Inferior parietal cortex (tissue), 1 donor: Measurements from ENCODE around the gene ZCCHC4.
"Not testable (repeated sequence)": the region's sequence is repeated elsewhere in the genome, so short reads cannot be mapped to it uniquely, and the experiment has no call there.

Experiments used
- DNase-seq: peaks from one replicate; pipeline ENCODE4 v3.0.0-alpha.2; 2016; ENCODE audit errors: extremely low spot score

ZCCHC4 gene

GRCh38 chr4:25320336-25320735 lies 7.8 kb downstream of the ZCCHC4 start:
- no peak for DNase-seq

- DNase-seq = no peak
Observed at GRCh38 chr4:25320773-25321172, 8.2 kb downstream of the ZCCHC4 start.

DNA sequence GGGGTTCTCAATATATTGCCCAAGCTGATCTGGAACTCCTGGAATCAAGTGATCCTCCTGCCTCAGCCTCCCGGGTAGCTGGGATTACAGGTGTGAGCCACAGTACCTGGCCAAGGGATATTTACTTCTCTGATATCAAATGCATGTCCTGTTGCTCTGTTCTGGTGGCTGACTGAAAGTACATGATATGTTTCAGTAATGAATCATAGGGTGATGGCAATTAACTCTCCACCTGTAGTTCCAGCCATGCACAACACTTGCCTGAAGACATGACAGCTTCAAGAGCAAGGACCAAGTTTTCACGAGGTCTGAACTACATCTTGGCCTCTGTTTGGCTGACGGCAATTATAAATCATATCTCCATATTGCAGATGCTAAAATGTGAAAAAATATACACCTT lies 9.1 kb downstream of the ZCCHC4 start:
- no peak for DNase-seq

DNA sequence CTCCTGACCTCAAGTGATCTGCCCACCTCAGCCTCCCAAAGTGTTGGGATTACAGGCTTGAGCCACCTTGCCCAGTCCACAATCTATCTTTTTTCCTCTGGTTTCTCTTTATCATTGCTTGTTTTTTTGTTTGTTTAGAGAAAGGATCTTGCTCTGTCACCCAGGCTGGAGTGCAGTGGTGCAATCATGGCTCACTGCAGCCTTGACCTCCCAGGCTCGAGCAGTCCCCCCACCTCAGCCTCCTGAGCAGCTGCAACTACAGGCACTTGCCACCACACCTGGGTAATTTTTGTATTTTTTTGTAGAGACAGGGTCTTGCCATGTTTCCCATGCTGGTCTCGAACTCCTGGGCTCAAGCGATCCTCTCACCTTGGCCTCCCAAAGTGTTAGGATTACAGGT lies 15.9 kb downstream of the ZCCHC4 start:
- not testable (repeated sequence) for DNase-seq

DNA sequence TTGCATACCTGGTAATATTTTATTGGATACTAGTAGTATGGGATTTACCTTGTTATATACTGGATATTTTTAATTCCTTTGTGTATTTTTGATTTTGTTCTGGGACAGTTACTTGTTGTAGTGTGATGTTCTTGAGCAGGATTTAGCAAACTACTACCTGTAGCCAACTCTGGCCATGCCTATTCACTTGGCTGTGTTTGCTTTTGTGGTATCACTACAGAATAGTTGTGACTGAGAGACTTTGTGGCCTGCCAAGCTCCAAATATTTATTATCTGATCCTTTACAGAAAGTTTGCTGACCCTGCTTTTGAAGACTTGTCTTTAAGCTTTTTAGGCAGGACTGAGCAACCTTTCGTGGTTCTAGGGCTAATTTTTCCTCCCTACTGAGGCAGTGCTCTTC lies 17.8 kb downstream of the ZCCHC4 start:
- DNase-seq = no peak

DNA sequence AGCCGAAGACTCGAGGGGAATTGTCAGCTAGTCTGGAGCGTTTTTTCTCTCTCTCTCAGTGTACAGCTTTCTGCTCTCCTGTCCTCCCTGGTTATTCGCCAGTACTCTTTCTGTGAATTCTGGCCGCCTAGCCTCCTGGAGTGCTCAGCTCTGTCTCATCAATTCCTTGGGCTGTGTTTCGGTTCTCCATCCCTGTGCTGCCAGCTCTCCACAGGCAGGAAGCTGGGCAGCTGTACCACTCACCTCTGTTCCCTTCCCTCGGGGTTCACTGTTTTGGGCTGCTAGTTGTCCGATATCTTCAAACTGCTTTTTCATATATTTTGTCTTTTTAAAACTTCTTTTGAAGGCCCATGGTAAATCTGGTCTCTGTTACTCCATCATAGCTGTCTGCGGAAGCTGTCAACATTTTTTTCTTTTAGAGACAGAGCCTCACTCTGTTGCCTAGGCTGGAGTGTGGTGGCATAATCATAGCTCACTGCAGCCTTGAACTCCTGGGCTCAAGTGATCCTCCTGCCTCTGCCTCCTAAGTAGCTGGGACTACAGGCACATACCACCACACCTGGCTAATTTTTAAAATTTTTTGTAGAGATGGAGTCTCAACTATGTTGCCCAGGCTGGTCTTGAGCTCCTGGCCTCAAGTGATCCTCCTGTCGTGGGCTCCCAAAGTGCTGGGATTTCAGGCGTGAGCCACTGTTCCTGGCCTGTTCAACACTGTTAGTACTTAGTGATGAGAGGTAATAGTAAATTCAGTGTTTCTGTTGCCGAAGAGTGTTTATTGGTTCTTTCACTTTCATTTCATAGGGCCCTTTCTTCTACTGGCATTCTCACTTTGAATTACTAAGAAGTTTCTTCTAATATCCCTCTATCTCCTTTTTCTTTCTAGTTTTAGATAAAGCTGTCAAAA lies 18.6 kb downstream of the ZCCHC4 start:
- DNase-seq = no peak

DNA sequence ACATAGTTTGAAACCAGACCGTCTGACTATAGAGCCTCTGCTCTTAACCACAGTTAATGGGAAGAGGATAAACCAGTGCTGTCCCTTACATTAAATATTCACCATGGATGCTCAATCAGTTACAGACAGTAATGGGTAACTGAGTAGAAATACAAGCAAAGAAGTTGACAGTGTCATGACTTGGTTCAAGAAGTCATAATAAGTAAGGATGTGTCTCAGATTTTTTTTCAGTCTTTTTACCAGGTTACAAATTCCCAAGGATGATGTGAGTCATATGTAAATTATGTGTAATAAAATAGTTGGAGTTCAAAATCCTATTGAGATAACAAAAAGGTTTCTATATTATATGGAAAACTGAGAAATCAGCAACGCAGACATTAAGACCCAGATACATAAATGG lies 31.1 kb downstream of the ZCCHC4 start:
- DNase-seq = no peak

- DNase-seq = no peak
Observed at GRCh38 chr4:25345744-25346143, 33.2 kb downstream of the ZCCHC4 start.

DNA sequence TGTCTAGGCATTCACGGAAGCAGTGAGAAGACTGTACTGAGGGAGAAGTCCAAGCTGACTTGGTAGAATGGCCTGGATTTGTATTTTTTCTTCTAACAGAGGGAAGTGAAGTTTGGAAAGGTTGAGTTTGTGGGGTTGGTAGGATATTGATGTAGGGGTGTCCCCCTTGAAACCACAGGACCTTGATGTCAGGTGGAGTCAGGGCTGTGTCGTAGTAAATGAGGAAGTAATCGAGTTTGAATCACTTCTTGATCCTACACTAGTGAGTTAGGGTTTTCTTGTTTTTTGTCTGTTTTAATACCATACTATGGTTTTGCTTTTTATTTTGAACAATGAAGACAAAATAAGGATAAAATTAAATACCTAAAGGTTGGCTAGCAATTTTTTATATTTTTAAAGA lies 34.3 kb downstream of the ZCCHC4 start:
- no peak for DNase-seq

DNA sequence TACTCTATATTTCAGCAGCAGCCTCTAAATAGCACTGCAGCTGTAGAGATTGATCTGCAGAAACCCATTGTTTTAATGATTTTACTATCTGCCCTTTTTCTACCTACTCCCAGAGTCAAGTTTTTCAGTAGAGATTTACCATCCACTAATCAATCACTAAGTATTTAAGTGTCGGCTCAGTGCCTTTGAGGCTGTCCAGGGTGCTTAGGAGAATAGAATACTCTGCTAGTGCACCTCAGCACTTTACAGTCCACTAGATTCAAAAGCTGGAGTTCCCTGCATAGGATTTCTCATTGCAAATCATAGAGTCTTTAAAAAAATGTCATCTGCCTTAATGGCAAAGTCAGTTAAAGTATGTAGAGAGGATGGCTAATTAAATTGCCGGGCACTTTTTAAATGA lies 34.9 kb downstream of the ZCCHC4 start:
- DNase-seq = no peak

- no peak for DNase-seq
Observed at GRCh38 chr4:25347971-25348370, 35.4 kb downstream of the ZCCHC4 start.

DNA sequence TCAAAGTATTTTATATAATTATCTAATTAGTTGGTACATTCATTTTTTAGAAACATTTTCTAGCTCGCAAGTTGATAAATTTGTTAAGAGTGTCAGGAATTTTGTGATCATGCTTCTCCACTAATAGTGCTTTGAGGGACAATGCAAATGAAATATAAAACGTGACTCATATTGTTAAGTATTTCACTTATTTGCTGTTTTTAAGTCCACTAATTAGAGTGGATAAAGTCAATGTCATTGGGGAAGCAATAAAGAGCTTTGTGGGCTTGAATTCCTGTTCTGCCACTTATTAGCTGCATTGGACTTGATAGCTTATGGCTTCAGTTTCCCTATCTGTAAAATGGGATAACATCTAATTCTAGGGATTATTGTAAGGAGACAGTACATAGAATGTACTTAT lies 38.0 kb downstream of the ZCCHC4 start:
- DNase-seq = no peak

DNA sequence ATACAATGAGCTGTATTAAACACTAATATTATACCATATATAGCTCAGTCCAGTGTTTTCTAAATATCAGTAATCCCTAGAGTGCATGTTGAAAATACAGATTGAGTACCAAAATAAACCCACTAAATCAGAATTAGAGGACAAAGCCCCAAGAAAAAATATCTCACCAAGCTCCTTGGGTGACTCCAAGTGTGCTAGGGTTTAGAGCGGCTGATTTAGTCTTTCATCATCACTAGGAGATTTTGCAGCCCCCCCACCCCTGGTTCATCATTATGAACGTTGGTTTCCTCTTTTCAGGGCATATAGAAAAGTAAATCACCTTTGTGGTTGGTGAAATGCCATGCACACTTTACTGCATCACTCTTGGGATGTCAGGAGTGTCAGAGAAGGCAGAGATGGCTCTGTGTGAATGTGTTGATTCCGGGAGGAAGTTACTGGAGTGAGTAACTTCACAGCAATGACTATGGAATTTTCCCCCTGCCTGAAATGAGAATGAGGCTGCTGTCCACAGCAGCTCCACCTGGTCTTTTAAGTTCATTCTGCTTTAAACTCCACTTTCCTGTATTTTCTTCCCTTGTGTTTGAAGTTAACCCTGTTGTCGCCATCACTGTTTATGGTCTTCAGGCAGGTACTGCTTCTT lies 39.3 kb downstream of the ZCCHC4 start:
- no peak for DNase-seq

DNA sequence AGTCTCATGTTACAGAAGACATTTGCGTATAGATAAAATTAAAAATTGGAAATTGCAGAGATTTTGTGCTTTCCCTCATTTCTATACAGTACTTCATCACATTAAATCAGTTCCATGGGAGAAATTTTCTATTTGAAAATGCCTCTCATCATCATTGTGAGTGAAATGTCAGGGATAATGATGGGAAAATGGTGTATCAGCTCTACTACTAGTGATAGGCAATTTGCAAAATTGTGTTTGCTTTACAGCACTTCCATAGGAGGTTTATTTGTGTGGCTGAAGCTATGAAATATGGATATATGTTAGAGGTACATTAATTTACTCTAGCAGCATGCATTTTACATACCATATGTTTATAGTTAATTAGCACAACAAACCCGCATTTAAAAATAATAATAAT lies 43.5 kb downstream of the ZCCHC4 start:
- no peak for DNase-seq

GRCh38 chr4:25358515-25359275 lies 46.1 kb downstream of the ZCCHC4 start:
- no peak for DNase-seq

GRCh38 chr4:25361253-25361652 lies 48.7 kb downstream of the ZCCHC4 start:
- DNase-seq = no peak

- peak; percentile 72 for DNase-seq
Observed at GRCh38 chr4:25367004-25367621, 54.5 kb downstream of the ZCCHC4 start.

- DNase-seq = no peak
Observed at GRCh38 chr4:25367877-25368276, 55.3 kb downstream of the ZCCHC4 start.

- DNase-seq = no peak
Observed at GRCh38 chr4:25368315-25368714, 55.7 kb downstream of the ZCCHC4 start.

- no peak for DNase-seq
Observed at GRCh38 chr4:25370242-25370641, 57.7 kb downstream of the ZCCHC4 start.

GRCh38 chr4:25372549-25372948 lies 60.0 kb downstream of the ZCCHC4 start:
- DNase-seq = not testable (repeated sequence)
